Ovary (tissue), 9 donors: ENCODE data around the gene CD14. TPM values are rescaled to one million over a fixed set of nuclear protein-coding genes. Genes with fewer than 3 reads are reported as not detected.
A peak's percentile ranks its signal among the peaks of the same experiment; 100 is the strongest.

Experiments
- DNase-seq, 5 donors: peaks; one replicate each; pipeline ENCODE4 v3.0.0-alpha.2; 2019 to 2020
- H3K27ac ChIP-seq, 2 donors: fragments of 200-600 bp; one replicate each; pipeline versions ENCODE4 v1.5.1 to v1.8.0; 2019 to 2022
- H3K27me3 ChIP-seq: fragments of 200-600 bp; one replicate; pipeline ENCODE4 v1.8.0; 2022
- H3K36me3 ChIP-seq: fragments of 200-600 bp; sonication (generic); one replicate; pipeline ENCODE4 v1.5.1; 2019
- H3K4me1 ChIP-seq: one replicate; pipeline ENCODE4 v1.8.1; 2013; ENCODE audit warnings: mild to moderate bottlenecking, moderate library complexity; ENCODE audit not compliant: insufficient read depth
- H3K4me3 ChIP-seq: fragments of 200-600 bp; sonication (generic); one replicate; pipeline ENCODE4 v1.5.1; 2017
- H3K9me3 ChIP-seq, 2 donors: fragments of 200-600 bp in 1 of 2; sonication (generic) in 1 of 2; one replicate each; pipeline versions ENCODE4 v1.5.1 to v1.8.1; 2013 to 2019; ENCODE audit warnings: mild to moderate bottlenecking in 1 of 2, moderate library complexity in 1 of 2
- EP300 ChIP-seq: sonication (generic); formaldehyde crosslinking; IDR thresholded peaks from one replicate; pipeline ENCODE4 v1.6.1; 2017; ENCODE audit warnings: antibody characterized with exemption
- POLR2A ChIP-seq: fragments of 450-650 bp; IDR thresholded peaks from one replicate; pipeline ENCODE4 v1.6.1; 2017; ENCODE audit warnings: antibody characterized with exemption, mild to moderate bottlenecking, moderate library complexity
- WGBS, 3 donors: extraction: QIAGEN DNeasy Blood & Tissue Kit in 1 of 3; methylation state at CpG; one replicate each; pipeline versions ENCODE4 v1.1.5 to v1.1.7; 2013 to 2017; 5-methylcytosine and 5-hydroxymethylcytosine counted together
- intact Hi-C, 4 donors: fragments of 100-400 bp; cut with DNase I; formaldehyde crosslinking; loops; one replicate each; pipeline versions ENCODE4 v1.11.0 to v1.15.1; 2022 to 2023
- polyA plus RNA-seq, 2 donors: library from polyadenylated mRNA; stranded (reverse); fragments of 200-250 nt in 1 of 2; fragments of 350-450 nt in 1 of 2; fragmentation: Illumina TruSeq in 1 of 2; extraction: RNeasy Lipid Tissue Mini Kit (QIAGEN cat#74804) in 1 of 2; gene quantifications; one replicate each; pipeline ENCODE4 v1.2.3, GENCODE V29; 2013 to 2014
- total RNA-seq, 7 donors: library from RNA; depleted of rRNA in 2 of 7; stranded (reverse); fragments of >200 nt in 2 of 7; fragmentation: NEBNext Ultra II Directional in 3 of 7; extraction: Animal tissue kit (Norgen Biotek cat#: 25700) in 3 of 7; gene quantifications; one replicate each; pipeline versions ENCODE4 v1.1.0 to v1.2.4, GENCODE V29; 2016 to 2023
- TF ChIP-seq, protein P1 (sequence below), 3 donors: fragments of 450-650 bp in 2 of 3; fragments of 200-600 bp in 1 of 3; IDR thresholded peaks; one replicate each; pipeline versions ENCODE4 v1.5.1 to v1.8.0; 2016 to 2022; ENCODE audit warnings: antibody characterized with exemption in 3 of 3, mild to moderate bottlenecking in 1 of 3
- donor health status: DM: no; HTN: no; CAD: no; lungs with moderate emphysema.
- donor health status: DM: no; HTN: no; CAD: no.
- donor health status: Bipolar disorder and iron deficiency.
- donor health status: DM: yes; HTN: yes; CAD: no.
- donor health status: DM: no; HTN: no; CAD: no.
- donor health status: DM: yes; HTN: yes; CAD: no.

CD14 gene
- total and polyA plus RNA-seq, 9 donors: 8.7 to 96.0 (median 37.7) TPM

DNA sequence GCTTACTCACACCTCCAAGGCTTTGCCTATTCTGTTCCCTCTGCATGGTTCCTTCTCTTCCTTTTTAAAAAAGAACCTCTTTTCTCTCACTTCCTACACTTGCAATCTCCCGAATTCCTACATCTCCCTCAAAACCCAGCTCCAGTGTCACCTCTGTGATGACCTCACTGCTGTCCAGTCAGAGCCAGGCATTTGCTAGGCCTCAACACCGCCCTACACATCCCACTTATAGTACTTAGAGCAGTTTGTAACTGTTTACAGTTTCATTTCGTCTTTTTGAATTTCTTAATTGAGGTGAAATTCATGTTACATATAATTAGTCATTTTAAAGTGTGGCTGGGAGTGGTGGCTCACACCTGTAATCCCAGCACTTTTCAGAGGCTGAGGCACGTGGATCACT is 30.8 kb downstream of the CD14 start:
- H3K27ac ChIP-seq: no peak overlapping the region
- intact Hi-C loops: no loop called here
- WGBS, 3 donors: 77 to 81% (median 78%) methylated on average over 4 of the region's 4 CpGs

DNA sequence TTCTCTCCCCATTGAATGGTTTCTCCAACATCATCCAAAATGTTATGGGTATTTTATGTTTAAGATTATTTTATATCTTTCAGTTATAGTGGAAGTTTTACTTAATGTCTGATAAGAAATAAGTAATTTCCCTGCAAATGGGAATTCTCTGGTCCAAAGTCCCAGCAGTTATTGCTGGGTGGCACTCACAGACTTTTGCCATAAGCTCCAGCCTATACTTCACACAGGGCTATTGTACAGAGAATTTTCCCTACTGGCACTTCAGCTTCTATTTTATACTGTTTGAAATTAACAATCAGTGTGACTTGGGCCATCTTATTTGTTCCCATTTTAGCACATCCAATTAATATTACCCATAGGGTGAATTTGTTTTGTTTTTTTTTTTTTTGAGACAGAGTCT is 32.9 kb downstream of the CD14 start:
- Histone ChIP-seq H3K9me3 (no peaks in the 10 kb centered on the region), H3K4me3 (no peak overlapping the region), H3K4me1 (peaks cover 13% of the 10 kb centered on the region), H3K27me3 (no peaks in the 10 kb centered on the region), H3K27ac (no peak overlapping the region), H3K36me3 (no peaks in the 10 kb centered on the region)
- DNase-seq: no peak
- intact Hi-C loops: no loop called here
- no peak for TF ChIP-seq EP300
- no peak for TF ChIP-seq POLR2A
- TF ChIP-seq, protein P1, sequence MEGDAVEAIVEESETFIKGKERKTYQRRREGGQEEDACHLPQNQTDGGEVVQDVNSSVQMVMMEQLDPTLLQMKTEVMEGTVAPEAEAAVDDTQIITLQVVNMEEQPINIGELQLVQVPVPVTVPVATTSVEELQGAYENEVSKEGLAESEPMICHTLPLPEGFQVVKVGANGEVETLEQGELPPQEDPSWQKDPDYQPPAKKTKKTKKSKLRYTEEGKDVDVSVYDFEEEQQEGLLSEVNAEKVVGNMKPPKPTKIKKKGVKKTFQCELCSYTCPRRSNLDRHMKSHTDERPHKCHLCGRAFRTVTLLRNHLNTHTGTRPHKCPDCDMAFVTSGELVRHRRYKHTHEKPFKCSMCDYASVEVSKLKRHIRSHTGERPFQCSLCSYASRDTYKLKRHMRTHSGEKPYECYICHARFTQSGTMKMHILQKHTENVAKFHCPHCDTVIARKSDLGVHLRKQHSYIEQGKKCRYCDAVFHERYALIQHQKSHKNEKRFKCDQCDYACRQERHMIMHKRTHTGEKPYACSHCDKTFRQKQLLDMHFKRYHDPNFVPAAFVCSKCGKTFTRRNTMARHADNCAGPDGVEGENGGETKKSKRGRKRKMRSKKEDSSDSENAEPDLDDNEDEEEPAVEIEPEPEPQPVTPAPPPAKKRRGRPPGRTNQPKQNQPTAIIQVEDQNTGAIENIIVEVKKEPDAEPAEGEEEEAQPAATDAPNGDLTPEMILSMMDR (IDR thresholded peaks at IDR 0.05): no peak

More for the DNA sequence above, 30.8 kb downstream of the CD14 start:
- Histone ChIP-seq H3K27me3 (no peaks in the 10 kb centered on the region), H3K4me1 (no peaks in the 10 kb centered on the region), H3K36me3 (no peaks in the 10 kb centered on the region), H3K4me3 (no peak overlapping the region), H3K9me3 (no peaks in the 10 kb centered on the region)
- TF ChIP-seq, protein P1 (IDR thresholded peaks at IDR 0.05): no peak
- TF ChIP-seq EP300 (no peak), POLR2A (no peak)
- DNase-seq: no peak

DNA sequence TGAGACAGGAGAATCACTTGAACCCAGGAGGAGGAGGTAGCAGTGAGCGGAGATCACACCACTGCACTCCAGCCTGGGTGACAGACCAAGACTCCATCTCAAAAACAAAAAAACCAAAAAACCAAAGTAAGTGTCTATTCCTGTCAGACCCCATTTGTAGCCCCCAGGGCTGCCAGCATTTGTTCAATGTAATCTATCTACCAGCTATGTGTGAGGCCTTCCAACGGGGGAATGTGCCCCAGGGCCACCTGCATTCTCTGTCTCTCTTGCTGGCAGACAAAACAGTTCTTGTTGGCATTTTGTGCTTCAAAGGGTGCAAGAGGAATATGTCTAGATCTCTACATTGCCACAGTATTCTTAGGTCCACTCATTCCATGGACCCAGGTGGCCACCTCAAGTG is 34.1 kb downstream of the CD14 start:
- no peaks in the 10 kb centered on the region for H3K36me3 ChIP-seq

DNA sequence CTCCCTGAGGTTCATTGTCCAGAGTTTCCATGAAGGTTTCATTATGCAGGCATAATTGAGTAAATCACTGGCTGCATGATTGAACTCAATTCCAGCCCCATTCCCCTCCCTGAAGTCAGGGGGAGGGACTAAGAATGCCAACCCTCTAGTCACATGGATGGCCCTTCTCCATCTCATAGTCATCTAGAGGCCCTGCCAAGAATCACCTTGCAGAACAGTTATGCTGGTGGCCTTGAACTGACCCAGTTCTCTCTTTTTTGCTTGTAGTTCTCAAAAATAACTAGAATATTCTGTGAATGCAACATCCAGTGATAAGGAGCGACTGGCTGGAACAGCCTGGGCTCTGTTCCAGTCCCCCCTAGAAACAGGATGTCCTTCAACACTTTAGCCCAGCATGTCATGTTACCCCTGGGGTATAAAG is 36.6 kb downstream of the CD14 start:
- DNase-seq: peak; percentile 41 to 72 (median 55)
- intact Hi-C loops: no loop called here
- Histone ChIP-seq H3K27ac (peak overlapping the region in 1 of 2 donors; percentile 3), H3K27me3 (no peaks in the 10 kb centered on the region), H3K36me3 (no peaks in the 10 kb centered on the region), H3K4me3 (no peak overlapping the region), H3K4me1 (peaks cover 16% of the 10 kb centered on the region), H3K9me3 (no peaks in the 10 kb centered on the region)
- 0 to 6% (median 4%) methylated on average over 1 of the region's 1 CpG for WGBS, 3 donors
- TF ChIP-seq, protein P1 (IDR thresholded peaks at IDR 0.05): no peak
- TF ChIP-seq POLR2A (no peak), EP300 (no peak)

More for the DNA sequence above, 34.1 kb downstream of the CD14 start:
- Histone ChIP-seq H3K4me1 (peaks cover 16% of the 10 kb centered on the region), H3K9me3 (no peaks in the 10 kb centered on the region), H3K27ac (no peak overlapping the region), H3K27me3 (no peaks in the 10 kb centered on the region), H3K4me3 (no peak overlapping the region)
- TF ChIP-seq POLR2A: no peak
- TF ChIP-seq EP300: no peak
- TF ChIP-seq, protein P1 (IDR thresholded peaks at IDR 0.05): no peak
- WGBS, 3 donors: 61 to 90% (median 76%) methylated on average over 2 of the region's 2 CpGs
- DNase-seq: no peak
- intact Hi-C loops: no loop called here
